ENCODE data around the gene FAM3C. TPM values are rescaled to one million over a fixed set of nuclear protein-coding genes. Genes with fewer than 3 reads are reported as not detected.

FAM3C gene
- polyA plus RNA-seq, 1 donor from 2014 or later = 61.8 TPM

DNA sequence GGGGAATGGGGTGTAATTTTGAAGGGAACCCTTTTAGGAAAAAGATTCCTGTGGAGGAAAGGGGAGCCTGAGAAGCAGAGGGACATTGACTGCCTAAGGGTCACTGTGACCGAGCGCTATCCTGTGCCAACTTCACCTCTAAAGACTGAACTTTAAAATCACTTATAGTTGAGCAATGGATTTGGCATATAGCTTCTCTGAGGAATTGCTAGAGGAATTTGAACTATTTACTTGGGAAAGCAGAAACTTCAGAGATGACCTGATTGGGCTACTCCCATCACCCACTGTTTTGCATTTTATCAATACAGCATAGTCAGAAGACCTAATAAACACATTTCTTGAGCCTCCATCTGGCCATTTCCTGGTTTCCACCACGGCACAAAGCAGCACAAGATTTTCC lies 91.0 kb downstream of the FAM3C start:
- H3K36me3 ChIP-seq (ENCODE audit: insufficient read depth, low read length) = no peaks in the 10 kb centered on the region
- no peaks in the 10 kb centered on the region for H4K20me1 ChIP-seq (ENCODE audit: insufficient read depth)
- no peaks in the 10 kb centered on the region for H3K79me2 ChIP-seq (replicated peaks; ENCODE audit: insufficient read depth, low read length)
- H3K9me3 ChIP-seq (ENCODE audit: low read length) = no peaks in the 10 kb centered on the region
- H3K9ac ChIP-seq (ENCODE audit: low read length) = no peak overlapping the region
- no peaks in the 10 kb centered on the region for H3K27me3 ChIP-seq (ENCODE audit: insufficient read depth, low read depth, low read length)
- H3K27ac ChIP-seq (ENCODE audit: low read length) = no peak overlapping the region
- TF ChIP-seq, protein P1, sequence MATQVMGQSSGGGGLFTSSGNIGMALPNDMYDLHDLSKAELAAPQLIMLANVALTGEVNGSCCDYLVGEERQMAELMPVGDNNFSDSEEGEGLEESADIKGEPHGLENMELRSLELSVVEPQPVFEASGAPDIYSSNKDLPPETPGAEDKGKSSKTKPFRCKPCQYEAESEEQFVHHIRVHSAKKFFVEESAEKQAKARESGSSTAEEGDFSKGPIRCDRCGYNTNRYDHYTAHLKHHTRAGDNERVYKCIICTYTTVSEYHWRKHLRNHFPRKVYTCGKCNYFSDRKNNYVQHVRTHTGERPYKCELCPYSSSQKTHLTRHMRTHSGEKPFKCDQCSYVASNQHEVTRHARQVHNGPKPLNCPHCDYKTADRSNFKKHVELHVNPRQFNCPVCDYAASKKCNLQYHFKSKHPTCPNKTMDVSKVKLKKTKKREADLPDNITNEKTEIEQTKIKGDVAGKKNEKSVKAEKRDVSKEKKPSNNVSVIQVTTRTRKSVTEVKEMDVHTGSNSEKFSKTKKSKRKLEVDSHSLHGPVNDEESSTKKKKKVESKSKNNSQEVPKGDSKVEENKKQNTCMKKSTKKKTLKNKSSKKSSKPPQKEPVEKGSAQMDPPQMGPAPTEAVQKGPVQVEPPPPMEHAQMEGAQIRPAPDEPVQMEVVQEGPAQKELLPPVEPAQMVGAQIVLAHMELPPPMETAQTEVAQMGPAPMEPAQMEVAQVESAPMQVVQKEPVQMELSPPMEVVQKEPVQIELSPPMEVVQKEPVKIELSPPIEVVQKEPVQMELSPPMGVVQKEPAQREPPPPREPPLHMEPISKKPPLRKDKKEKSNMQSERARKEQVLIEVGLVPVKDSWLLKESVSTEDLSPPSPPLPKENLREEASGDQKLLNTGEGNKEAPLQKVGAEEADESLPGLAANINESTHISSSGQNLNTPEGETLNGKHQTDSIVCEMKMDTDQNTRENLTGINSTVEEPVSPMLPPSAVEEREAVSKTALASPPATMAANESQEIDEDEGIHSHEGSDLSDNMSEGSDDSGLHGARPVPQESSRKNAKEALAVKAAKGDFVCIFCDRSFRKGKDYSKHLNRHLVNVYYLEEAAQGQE (IDR thresholded peaks at IDR 0.05; ENCODE audit: borderline replicate concordance) = no peak
- no peak for TF ChIP-seq EZH2 (IDR thresholded peaks at IDR 0.05; ENCODE audit: borderline replicate concordance, insufficient read depth, low read length, poor library complexity, severe bottlenecking)
- no peak for TF ChIP-seq MXI1 (conservative IDR thresholded peaks at IDR 0.05; ENCODE audit: poor library complexity, severe bottlenecking)
- no peak for TF ChIP-seq POLR2AphosphoS5 (IDR thresholded peaks at IDR 0.05)
- no peak for TF ChIP-seq EP300 (conservative IDR thresholded peaks at IDR 0.05; ENCODE audit: poor library complexity, severe bottlenecking)
- no peak for TF ChIP-seq TAF1 (IDR thresholded peaks at IDR 0.05; ENCODE audit: low read depth)
- no peak for TF ChIP-seq SMC3 (conservative IDR thresholded peaks at IDR 0.05; ENCODE audit: poor library complexity)
- TF ChIP-seq, protein P2, sequence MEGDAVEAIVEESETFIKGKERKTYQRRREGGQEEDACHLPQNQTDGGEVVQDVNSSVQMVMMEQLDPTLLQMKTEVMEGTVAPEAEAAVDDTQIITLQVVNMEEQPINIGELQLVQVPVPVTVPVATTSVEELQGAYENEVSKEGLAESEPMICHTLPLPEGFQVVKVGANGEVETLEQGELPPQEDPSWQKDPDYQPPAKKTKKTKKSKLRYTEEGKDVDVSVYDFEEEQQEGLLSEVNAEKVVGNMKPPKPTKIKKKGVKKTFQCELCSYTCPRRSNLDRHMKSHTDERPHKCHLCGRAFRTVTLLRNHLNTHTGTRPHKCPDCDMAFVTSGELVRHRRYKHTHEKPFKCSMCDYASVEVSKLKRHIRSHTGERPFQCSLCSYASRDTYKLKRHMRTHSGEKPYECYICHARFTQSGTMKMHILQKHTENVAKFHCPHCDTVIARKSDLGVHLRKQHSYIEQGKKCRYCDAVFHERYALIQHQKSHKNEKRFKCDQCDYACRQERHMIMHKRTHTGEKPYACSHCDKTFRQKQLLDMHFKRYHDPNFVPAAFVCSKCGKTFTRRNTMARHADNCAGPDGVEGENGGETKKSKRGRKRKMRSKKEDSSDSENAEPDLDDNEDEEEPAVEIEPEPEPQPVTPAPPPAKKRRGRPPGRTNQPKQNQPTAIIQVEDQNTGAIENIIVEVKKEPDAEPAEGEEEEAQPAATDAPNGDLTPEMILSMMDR (IDR thresholded peaks at IDR 0.05; ENCODE audit: poor library complexity, severe bottlenecking) = no peak
- no peak for TF ChIP-seq RAD21 (conservative IDR thresholded peaks at IDR 0.05)
- no peak overlapping the region for H2AFZ ChIP-seq (ENCODE audit: low read depth, low read length)
- H3K4me3 ChIP-seq (ENCODE audit: low read length) = no peak overlapping the region
- no peaks in the 10 kb centered on the region for H3K9me2 ChIP-seq (ENCODE audit: insufficient read depth, low read length)
- no peaks in the 10 kb centered on the region for H3F3A ChIP-seq (ENCODE audit: insufficient read depth, low read length, poor library complexity, severe bottlenecking)
- H3K4me2 ChIP-seq (ENCODE audit: low read length) = no peak overlapping the region

DNA sequence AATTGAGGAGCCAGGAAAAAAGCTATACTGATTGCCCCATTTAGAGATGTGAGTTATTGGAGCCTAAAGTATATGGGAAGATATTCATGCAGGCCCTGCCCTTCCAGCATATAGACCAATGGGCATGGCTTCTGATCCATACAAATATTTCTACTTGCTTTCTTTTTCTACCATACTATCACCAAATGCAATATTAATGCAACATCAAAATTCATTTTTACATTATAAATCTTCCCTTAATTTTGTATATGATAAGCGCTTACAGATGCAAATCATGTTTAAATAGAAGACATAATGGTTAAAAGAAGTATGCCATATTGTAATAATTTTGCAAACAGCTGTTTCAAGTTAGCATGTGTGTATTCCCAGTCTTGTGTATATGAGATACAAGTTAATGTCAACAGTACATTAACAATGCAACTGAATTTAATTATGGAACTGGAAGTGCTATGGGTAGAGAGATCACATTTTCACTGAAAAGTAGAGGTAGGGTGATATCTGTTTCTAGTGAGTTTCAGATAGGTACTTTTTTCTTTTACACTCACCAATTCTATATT lies 91.9 kb downstream of the FAM3C start:
- H3K36me3 ChIP-seq (ENCODE audit: insufficient read depth, low read length) = no peaks in the 10 kb centered on the region
- no peaks in the 10 kb centered on the region for H3K79me2 ChIP-seq (replicated peaks; ENCODE audit: insufficient read depth, low read length)
- H4K20me1 ChIP-seq (ENCODE audit: insufficient read depth) = no peaks in the 10 kb centered on the region
- H3K27me3 ChIP-seq (ENCODE audit: insufficient read depth, low read depth, low read length) = no peaks in the 10 kb centered on the region
- no peak overlapping the region for H3K9ac ChIP-seq (ENCODE audit: low read length)
- H3K4me3 ChIP-seq (ENCODE audit: low read length) = no peak overlapping the region
- no peak overlapping the region for H3K4me2 ChIP-seq (ENCODE audit: low read length)
- no peaks in the 10 kb centered on the region for H3F3A ChIP-seq (ENCODE audit: insufficient read depth, low read length, poor library complexity, severe bottlenecking)
- no peak overlapping the region for H2AFZ ChIP-seq (ENCODE audit: low read depth, low read length)
- TF ChIP-seq, protein P1 (IDR thresholded peaks at IDR 0.05; ENCODE audit: borderline replicate concordance) = no peak
- TF ChIP-seq TAF1 (IDR thresholded peaks at IDR 0.05; ENCODE audit: low read depth) (no peak), EZH2 (IDR thresholded peaks at IDR 0.05; ENCODE audit: borderline replicate concordance, insufficient read depth, low read length, poor library complexity, severe bottlenecking) (no peak)
- no peak overlapping the region for H3K27ac ChIP-seq (ENCODE audit: low read length)
- H3K9me2 ChIP-seq (ENCODE audit: insufficient read depth, low read length) = no peaks in the 10 kb centered on the region
- H3K9me3 ChIP-seq (ENCODE audit: low read length) = no peaks in the 10 kb centered on the region
